Measurements from ENCODE around the gene LIN28B.
"Not testable (repeated sequence)": the region's sequence is repeated elsewhere in the genome, so short reads cannot be mapped to it uniquely, and the experiment has no call there.

DNA sequence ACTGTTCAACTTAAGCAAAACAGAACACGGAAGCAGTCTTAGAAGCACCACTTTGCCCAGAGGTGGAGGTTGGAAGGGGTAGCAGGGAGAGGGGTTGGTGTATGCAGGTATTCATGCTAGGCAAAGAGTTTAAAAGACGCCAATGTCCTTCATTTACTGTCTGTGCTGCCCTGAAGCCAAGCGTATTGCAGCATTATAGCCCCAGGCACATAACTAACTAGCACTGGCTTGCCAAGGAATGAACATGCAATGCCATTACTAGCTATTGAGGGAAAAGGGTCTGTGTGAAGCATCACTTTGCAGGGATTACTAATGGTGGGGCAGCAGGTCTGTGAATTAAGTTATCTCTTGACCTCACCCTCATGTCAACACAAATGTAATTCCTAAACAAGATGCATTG is 124.8 kb downstream of the LIN28B start:
- TF ChIP-seq POLR2AphosphoS5 (IDR thresholded peaks at IDR 0.05; ENCODE audit: low read depth, low read length); POLR2A (IDR thresholded peaks at IDR 0.05; ENCODE audit: low read depth, low read length); TAF1 (IDR thresholded peaks at IDR 0.05; ENCODE audit: borderline replicate concordance, low read depth, low read length): not testable (repeated sequence)
